ENCODE measurements around the gene RPTOR. TPM values are rescaled to one million over a fixed set of nuclear protein-coding genes. Genes with fewer than 3 reads are reported as not detected.

RPTOR gene
- total and polyA plus RNA-seq, 2 donors (not counting 3 experiments of a cell fraction or from before 2014, with no cell fraction given): 10.7 to 41.8 TPM

GRCh38 chr17:80643326-80644099, 98.9 kb downstream of the RPTOR start:
- no peak overlapping the region for H2AFZ ChIP-seq (ENCODE audit: low read depth, low read length)
- no TSS peak for BruUV-seq (replicated peaks)
- dilution Hi-C loops (cut with MboI; ENCODE audit: extremely low pct_ligation_motif_present, low sequenced_read_pairs): no loop called here
- POLR2A ChIA-PET: no interaction called here
- intact Hi-C loops (cut with micrococcal nuclease): no loop called here
- no peaks in the 10 kb centered on the region for H3K9me3 ChIP-seq (replicated peaks; ENCODE audit: control insufficient read depth, insufficient read depth, low read length)
- no peak overlapping the region for H3K4me2 ChIP-seq (ENCODE audit: insufficient read depth, low read length)
- no peak for DNase-seq (ENCODE audit: low read depth, low spot score)
- no peak overlapping the region for H3K27ac ChIP-seq (ENCODE audit: insufficient read depth, low read depth, low read length)
- no peak overlapping the region for H3K4me3 ChIP-seq (replicated peaks in 1 of 3; ENCODE audit: insufficient read depth in 1 of 3, low read depth in 1 of 3, low read length in 3 of 3)
- peaks cover 13% of the 10 kb centered on the region for H3K79me2 ChIP-seq (ENCODE audit: control insufficient read depth, insufficient read depth, low read length)
- no peaks in the 10 kb centered on the region for H4K20me1 ChIP-seq (replicated peaks; ENCODE audit: control insufficient read depth, extremely low read depth, insufficient read depth, low read length)
- H3K36me3 ChIP-seq (ENCODE audit: control insufficient read depth in 2 of 2, extremely low read depth in 1 of 2, insufficient read depth in 2 of 2, low read length in 2 of 2): no peaks in the 10 kb centered on the region
- no peaks in the 10 kb centered on the region for H3K9me1 ChIP-seq (replicated peaks; ENCODE audit: control insufficient read depth, extremely low read depth, insufficient read depth, low read length)
- no peak for FAIRE-seq
- no peak overlapping the region for H3K9ac ChIP-seq (replicated peaks; ENCODE audit: extremely low read depth, insufficient read depth, low read length)
- TF ChIP-seq MYC (IDR thresholded peaks at IDR 0.05; ENCODE audit: low read depth, low read length) (no peak), MAX (IDR thresholded peaks at IDR 0.05; ENCODE audit: insufficient read depth, insufficient read length) (no peak), JUN (IDR thresholded peaks at IDR 0.05; ENCODE audit: borderline replicate concordance, insufficient read depth, insufficient read length, low read depth) (no peak), GATA2 (IDR thresholded peaks at IDR 0.05; ENCODE audit: insufficient read depth, insufficient read length, low read depth, low read length) (no peak), CTCF (IDR thresholded peaks at IDR 0.05; ENCODE audit: extremely low read depth in 1 of 2, insufficient read depth in 1 of 2, low read depth in 1 of 2, low read length in 2 of 2) (no peak), POLR2AphosphoS5 (IDR thresholded peaks at IDR 0.05; ENCODE audit: insufficient read depth, low read depth, low read length) (no peak), FOS (IDR thresholded peaks at IDR 0.05; ENCODE audit: borderline replicate concordance, insufficient read depth, low read length) (no peak)
- CTCF ChIA-PET: interaction anchor here (1.3 kb wide), 1 partner anchor 39 kb away, joined by 3 read pairs; no protein-coding TSS in a partner anchor
- H3K4me1 ChIP-seq (ENCODE audit: control insufficient read depth, extremely low read depth, insufficient read depth, low read length): no peaks in the 10 kb centered on the region
- H3K27me3 ChIP-seq (ENCODE audit: control insufficient read depth in 2 of 2, insufficient read depth in 2 of 2, low read length in 2 of 2): no peaks in the 10 kb centered on the region

Data from endothelial cell of umbilical vein (primary cell).